HG03575 (cell line): ENCODE measurements around the gene SEC23A.

Experiments used
- ATAC-seq: cut with Tn5 transposase; IDR thresholded peaks from one replicate; pipeline ENCODE4 v1.9.1; 2021; ENCODE audit not compliant: unreplicated experiment, insufficient number of reproducible peaks, low FRiP score; ENCODE audit errors: extremely low read depth

SEC23A gene

DNA sequence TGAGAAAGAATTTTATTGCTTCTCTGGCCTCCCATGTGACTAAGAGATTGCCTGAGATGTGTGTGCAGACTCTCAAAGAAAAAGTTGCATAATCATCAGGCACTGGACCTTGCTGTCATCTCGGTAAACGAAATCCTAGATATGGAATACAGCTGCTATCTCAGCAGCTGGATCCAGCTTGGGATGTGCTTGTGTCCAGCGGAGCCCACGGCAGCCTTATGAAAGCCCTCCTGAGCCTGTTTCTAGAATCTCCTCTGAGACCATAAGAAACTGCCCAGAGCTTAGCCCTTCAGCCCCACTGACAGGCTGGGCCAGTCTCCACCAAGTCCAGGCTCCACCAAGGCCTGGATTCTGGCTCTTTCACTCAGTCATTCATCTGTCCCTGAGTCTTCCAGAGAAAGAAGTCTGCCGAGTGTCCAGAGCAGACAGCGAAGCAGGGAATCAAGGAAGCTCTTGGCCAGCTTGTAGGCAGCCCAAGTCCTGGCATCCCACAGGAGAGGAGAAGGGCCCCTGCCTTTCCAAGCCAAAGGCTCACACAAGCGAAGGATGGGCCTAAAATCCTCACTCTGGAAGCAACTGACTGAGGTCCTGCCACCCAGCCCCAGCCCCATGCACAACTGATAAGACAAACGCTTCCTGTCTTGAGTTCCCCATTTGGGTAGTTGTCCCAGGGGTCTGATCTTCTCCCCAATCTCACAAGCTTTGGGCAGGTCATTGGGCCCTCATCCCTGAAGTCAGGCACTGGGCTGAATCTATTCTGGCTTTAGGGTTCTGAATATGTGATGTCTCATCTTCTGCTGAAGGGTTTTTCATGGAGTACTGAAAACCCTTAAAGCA, 97.8 kb downstream of the SEC23A start:
- no peak for ATAC-seq

DNA sequence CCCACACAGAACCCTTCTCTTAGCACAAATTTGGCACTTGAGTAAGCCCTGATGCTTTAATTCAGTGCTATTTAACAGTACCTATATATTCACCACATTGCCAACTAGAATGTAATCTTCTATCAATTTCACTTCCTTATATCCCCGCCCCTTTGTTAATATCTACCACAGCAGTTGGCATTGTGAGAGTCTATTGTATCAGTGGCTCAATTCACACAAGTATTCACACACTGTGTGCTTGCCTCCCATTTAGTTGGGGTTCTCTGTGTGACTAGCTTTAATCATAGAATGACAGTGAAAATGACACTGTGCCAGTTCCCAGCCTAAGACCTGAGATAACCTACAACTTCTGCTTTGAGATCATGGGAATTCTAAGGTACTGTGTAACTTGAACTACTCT, 103.1 kb downstream of the SEC23A start:
- ATAC-seq: no peak

DNA sequence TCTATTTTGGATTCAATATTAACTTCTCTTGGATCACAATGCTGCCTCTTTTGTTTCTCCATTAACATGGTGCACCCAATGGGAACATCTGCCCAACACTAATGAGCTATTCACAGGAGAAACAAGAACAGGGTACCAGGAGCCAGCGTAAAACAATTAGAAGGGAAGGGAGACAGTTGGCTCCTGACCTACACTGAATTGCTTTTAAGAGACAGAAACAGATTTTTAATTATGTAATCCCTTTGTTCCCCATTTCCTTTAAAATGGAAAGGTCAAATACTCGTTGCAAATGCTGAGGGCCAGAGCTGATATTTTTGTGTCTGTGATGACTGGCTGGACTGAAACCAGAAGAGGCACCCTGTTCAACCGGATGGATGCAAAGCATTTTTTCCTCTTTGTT, 108.3 kb downstream of the SEC23A start:
- no peak for ATAC-seq

DNA sequence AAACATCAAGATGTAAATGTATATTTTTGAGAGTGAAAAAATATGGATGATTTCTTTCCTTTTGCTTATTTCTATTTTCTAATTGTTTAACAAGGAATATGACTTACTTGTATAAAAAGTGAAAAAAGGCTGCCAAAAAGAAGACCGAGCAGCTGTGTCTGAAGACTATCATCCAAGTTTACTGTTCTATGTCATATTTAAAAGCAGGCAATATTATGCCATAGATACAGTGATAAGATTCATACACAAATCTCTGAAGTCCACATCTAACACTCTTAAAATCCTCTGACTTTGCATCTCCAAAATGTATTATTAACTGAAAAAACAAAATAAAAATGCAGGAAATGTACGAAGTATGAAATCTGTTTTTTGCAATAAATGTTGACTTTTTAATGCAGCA, 109.1 kb downstream of the SEC23A start:
- ATAC-seq: no peak

DNA sequence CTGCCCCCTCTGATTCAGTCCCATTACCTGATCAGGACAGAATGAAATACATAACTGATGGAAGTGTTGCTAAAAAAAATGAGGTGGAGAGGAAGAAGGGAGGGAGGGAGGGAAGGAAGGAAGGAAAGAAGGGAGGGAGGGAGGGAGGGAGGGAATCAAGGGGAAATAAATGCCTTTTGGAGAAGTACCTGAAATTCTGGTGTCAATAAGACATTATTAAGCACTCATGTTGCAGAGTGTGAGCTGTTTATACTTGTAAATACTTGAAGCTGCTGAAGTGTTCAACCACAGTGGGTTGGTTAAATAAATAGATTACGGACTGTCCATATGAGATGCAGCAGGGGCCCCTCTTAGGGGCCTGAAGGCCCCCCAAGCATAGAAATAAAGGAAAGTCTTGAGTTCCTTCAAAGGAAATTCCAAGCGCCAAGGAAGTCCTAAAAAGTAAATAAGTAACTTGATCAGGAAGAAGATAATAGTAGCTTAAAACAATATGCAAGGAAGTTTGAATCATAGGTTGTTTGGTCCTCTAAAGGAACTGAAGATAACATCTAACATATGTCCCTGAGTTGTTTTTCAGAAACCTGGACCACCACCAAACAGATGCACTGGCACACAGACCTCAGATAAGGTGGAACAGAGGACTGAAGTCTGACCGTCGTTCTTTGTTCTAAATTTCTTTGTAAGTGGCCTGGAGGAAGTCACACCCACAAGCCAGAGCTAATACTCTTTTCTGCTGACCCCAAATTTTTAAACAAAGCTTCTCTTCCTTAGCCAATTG, 110.8 kb downstream of the SEC23A start:
- no peak for ATAC-seq

DNA sequence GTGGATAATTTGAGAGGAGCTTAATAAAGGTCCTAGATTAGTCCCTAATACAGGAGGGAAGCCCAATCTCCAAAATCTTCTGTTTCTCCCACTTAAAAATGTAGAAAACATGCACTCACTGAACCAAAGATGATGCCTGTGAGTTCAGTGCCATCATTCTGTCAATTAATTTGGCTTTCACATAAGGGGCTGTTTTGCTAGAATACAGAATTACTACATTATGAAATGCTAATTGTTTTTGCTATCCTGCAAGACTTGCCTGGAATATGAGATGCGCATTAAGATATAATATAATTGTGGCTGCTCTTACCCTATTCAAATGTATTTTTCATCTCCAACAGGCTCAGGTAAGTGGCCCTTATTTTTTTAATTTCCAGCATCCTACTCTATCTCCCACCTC, 111.7 kb downstream of the SEC23A start:
- no peak for ATAC-seq

DNA sequence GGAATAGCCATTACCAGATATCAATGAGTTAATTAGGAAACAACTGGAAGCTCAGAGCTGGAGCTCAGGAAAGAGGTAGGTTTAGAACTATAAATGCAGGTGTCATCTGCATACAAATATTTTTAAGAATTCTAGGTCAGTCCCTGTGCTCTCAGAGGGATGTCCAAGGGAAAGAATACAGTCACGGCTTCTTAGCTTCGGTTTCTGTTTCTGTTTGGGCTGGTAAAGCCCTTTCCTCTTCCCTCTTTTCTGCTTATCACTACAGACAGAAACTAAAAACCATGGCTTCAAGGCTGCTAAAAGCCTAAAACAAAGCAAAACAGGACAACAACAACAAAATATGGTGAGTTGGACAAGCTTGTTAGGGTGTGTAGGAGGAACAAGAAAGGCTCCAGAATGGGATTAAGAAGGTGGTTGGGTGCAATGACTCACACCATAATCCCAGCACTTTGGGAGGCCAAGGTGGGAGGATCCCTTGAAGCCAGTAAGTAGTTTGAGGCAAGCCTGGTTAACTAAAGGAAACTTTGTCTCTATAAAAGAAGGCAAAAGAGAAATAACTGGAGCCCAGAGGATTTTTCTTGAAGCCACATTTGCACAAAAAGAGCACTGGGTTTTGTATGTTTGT, 113.0 kb downstream of the SEC23A start:
- ATAC-seq: peak; percentile 97

DNA sequence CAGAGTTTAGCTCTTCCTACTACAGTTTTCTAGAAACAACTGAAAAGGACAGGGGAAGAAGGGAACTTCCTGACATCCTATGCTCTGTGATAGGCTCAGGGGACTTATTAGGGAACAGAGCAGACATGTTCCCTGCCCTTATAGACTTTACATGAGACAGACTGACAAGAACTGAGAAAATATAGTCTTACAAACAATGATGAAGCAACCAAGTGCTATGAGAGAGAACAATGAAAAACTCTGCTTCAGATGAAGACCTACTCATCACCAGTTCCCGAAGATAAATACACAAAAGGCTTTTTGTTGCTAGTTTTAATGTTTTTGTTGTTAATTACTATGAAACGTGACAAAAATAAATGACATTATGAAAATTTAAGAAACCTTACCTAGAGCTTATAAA, 115.3 kb downstream of the SEC23A start:
- no peak for ATAC-seq

DNA sequence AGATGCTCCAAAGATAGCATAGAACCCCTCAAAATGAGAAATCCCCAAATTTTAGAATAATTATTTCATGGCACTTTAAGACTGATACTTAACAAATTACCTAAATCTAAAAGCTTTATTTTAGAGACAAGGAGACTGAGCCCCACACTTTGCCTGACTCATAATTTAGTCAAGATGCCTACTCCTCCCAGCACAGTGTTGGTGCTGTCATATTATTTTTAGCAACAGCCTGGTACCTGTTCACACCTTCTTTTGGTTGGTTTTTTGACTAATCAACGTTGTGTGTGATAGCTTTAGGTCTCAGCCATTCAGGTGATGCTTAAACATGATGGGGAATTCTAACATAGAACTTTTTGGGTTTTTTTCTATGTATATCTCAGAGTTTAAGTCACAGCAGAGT, 120.2 kb downstream of the SEC23A start:
- no peak for ATAC-seq

DNA sequence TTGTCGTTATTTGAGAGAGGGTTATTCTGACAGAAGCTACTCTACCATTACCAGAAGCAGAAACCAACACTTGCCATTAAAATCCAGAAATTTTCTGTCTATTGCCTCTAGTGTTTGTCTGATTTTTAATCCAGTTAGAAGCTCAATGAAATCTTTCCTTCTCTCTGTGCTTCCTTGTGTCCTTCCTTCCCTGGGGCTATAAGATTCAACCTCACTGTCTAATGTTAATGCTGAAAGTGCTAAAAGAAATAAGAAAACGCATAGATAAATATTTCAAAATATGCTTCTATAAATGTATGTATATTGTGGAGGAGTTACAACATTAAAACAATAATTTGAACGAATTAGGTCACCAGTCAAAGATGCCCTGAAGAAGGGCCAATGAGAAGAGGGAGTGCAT, 120.8 kb downstream of the SEC23A start:
- no peak for ATAC-seq
